Progenitor cell of endocrine pancreas (in vitro differentiated cells): ENCODE results near the gene CBFA2T3. TPM values are rescaled to one million over a fixed set of nuclear protein-coding genes. Genes with fewer than 3 reads are reported as not detected.

Experiments
- DNase-seq: peaks from one replicate; pipeline ENCODE4 v3.0.0; 2021; ENCODE audit warnings: low spot score; ENCODE audit not compliant: unreplicated experiment
- H3K27ac Mint-ChIP-seq: 2 replicates; pipeline ENCODE4 v1.8.0; 2021; ENCODE audit warnings: mild to moderate bottlenecking, moderate library complexity, mixed read lengths
- H3K27me3 Mint-ChIP-seq: 2 replicates; pipeline ENCODE4 v1.8.0; 2021; ENCODE audit warnings: mixed read lengths
- H3K36me3 Mint-ChIP-seq: 2 replicates; pipeline ENCODE4 v1.8.0; 2022; ENCODE audit warnings: mixed read lengths; ENCODE audit not compliant: insufficient read depth
- H3K4me1 Mint-ChIP-seq: 2 replicates; pipeline ENCODE4 v1.8.0; 2021; ENCODE audit warnings: low read depth, mixed read lengths
- H3K4me3 Mint-ChIP-seq: 2 replicates; pipeline ENCODE4 v1.8.0; 2021; ENCODE audit warnings: low read depth, mild to moderate bottlenecking, moderate library complexity, mixed read lengths
- H3K9me3 Mint-ChIP-seq: 2 replicates; pipeline ENCODE4 v1.8.0; 2021; ENCODE audit warnings: low read depth, mixed read lengths
- CTCF ChIP-seq: fragments of 200-600 bp; sonication (generic); IDR thresholded peaks from one replicate; pipeline ENCODE4 v1.5.0; 2021; ENCODE audit warnings: antibody characterized with exemption, mild to moderate bottlenecking; ENCODE audit not compliant: unreplicated experiment
- total RNA-seq: library from RNA; stranded (reverse); gene quantifications from 2 replicates; pipeline ENCODE4 v1.2.1, GENCODE V29; 2021

Gene CBFA2T3
- total RNA-seq, 1 donor from 2014 or later = 12.9 TPM

GRCh38 chr16:88941913-88942909, 34.8 kb downstream of the CBFA2T3 start:
- peak; percentile 71 for DNase-seq
- peak overlapping the region; percentile 61 for H3K4me3 Mint-ChIP-seq
- peaks cover 41% of the 10 kb centered on the region for H3K27me3 Mint-ChIP-seq
- peak; percentile 93 for TF ChIP-seq CTCF
- H3K36me3 Mint-ChIP-seq = no peaks in the 10 kb centered on the region
- H3K9me3 Mint-ChIP-seq = no peaks in the 10 kb centered on the region
- H3K4me1 Mint-ChIP-seq = no peaks in the 10 kb centered on the region
- H3K27ac Mint-ChIP-seq = no peak overlapping the region

- H3K36me3 Mint-ChIP-seq = no peaks in the 10 kb centered on the region
- H3K4me1 Mint-ChIP-seq = no peaks in the 10 kb centered on the region
- H3K9me3 Mint-ChIP-seq = no peaks in the 10 kb centered on the region
- H3K27ac Mint-ChIP-seq = no peak overlapping the region
- TF ChIP-seq CTCF = no peak
- peak overlapping the region; percentile 50 for H3K4me3 Mint-ChIP-seq
- peaks cover 33% of the 10 kb centered on the region for H3K27me3 Mint-ChIP-seq
- peak; percentile 32 for DNase-seq
Measured at GRCh38 chr16:88940862-88941817, 35.9 kb downstream of the CBFA2T3 start.

GRCh38 chr16:88939972-88940861, 36.8 kb downstream of the CBFA2T3 start:
- no peaks in the 10 kb centered on the region for H3K36me3 Mint-ChIP-seq
- no peak overlapping the region for H3K27ac Mint-ChIP-seq
- H3K27me3 Mint-ChIP-seq = peaks cover 26% of the 10 kb centered on the region

GRCh38 chr16:88939245-88939971, 37.6 kb downstream of the CBFA2T3 start:
- Mint-ChIP-seq H3K27me3 (peaks cover 20% of the 10 kb centered on the region), H3K27ac (peak overlapping the region; percentile 58), H3K9me3 (no peaks in the 10 kb centered on the region), H3K36me3 (no peaks in the 10 kb centered on the region), H3K4me1 (no peaks in the 10 kb centered on the region), H3K4me3 (peak overlapping the region; percentile 64)
- no peak for DNase-seq
- no peak for TF ChIP-seq CTCF

More at GRCh38 chr16:88939972-88940861, 36.8 kb downstream of the CBFA2T3 start:
- Mint-ChIP-seq H3K9me3 (no peaks in the 10 kb centered on the region), H3K4me1 (no peaks in the 10 kb centered on the region), H3K4me3 (peak overlapping the region; percentile 55)
- DNase-seq = no peak
- TF ChIP-seq CTCF = no peak
